Heart right ventricle (tissue), 16 donors: ENCODE results near the gene USP28. TPM values are rescaled to one million over a fixed set of nuclear protein-coding genes. Genes with fewer than 3 reads are reported as not detected.

Experiments
- ATAC-seq, 8 donors: fragments of 200-7000 bp; cut with Tn5 transposase; one replicate each; pipeline ENCODE4 v1.9.1; 2020; ENCODE audit warnings: mild to moderate bottlenecking in 8 of 8, moderate library complexity in 8 of 8, moderate number of reproducible peaks in 1 of 8
- DNase-seq, 2 donors: peaks; one replicate each; pipeline ENCODE4 v3.0.0-alpha.2; 2020
- H3K27ac ChIP-seq, 10 donors: fragments of 200-600 bp; sonication (generic) in 2 of 10; one replicate each; pipeline versions ENCODE4 v1.5.0 to v1.8.0; 2020 to 2022; ENCODE audit warnings: mild to moderate bottlenecking in 3 of 10
- H3K27me3 ChIP-seq, 7 donors: fragments of 200-600 bp; one replicate each; pipeline ENCODE4 v1.8.0; 2021 to 2022; ENCODE audit warnings: mild to moderate bottlenecking in 2 of 7
- H3K36me3 ChIP-seq, 9 donors: fragments of 200-600 bp; sonication (generic) in 1 of 9; one replicate each; pipeline versions ENCODE4 v1.5.0 to v1.8.0; 2020 to 2022; ENCODE audit warnings: mild to moderate bottlenecking in 2 of 9
- H3K4me1 ChIP-seq, 9 donors: fragments of 200-600 bp; sonication (generic) in 1 of 9; one replicate each; pipeline versions ENCODE4 v1.5.0 to v1.8.0; 2020 to 2022; ENCODE audit warnings: mild to moderate bottlenecking in 4 of 9
- H3K4me3 ChIP-seq, 10 donors: fragments of 200-600 bp; sonication (generic) in 2 of 10; one replicate each; pipeline versions ENCODE4 v1.5.0 to v1.8.0; 2020 to 2022; ENCODE audit warnings: mild to moderate bottlenecking in 7 of 10, moderate library complexity in 2 of 10
- H3K9me3 ChIP-seq, 11 donors: fragments of 200-600 bp in 10 of 11; sonication (generic) in 2 of 11; one replicate each; pipeline versions ENCODE4 v1.5.0 to v1.8.0; 2013 to 2022; ENCODE audit warnings: mild to moderate bottlenecking in 2 of 11, control low read depth in 1 of 11, moderate library complexity in 1 of 11
- CTCF ChIP-seq, 9 donors: fragments of 200-600 bp; sonication (generic) in 2 of 9; IDR thresholded peaks; one replicate each; pipeline versions ENCODE4 v1.5.0 to v1.8.0; 2021 to 2022; ENCODE audit warnings: antibody characterized with exemption in 9 of 9, mild to moderate bottlenecking in 5 of 9, moderate library complexity in 1 of 9
- WGBS, 2 donors: extraction: QIAGEN DNeasy Blood & Tissue Kit; methylation state at CpG; one replicate each; pipeline ENCODE4 v1.1.7; 2013; ENCODE audit warnings: inconsistent platforms in 1 of 2; 5-methylcytosine and 5-hydroxymethylcytosine counted together
- intact Hi-C, 10 donors: fragments of 100-400 bp; cut with DNase I; formaldehyde crosslinking; loops; one replicate each; pipeline versions ENCODE4 v1.11.1 to v1.14.2; 2022
- polyA plus RNA-seq, 2 donors: library from polyadenylated mRNA; stranded (reverse); fragments of 200-250 nt; gene quantifications; one replicate each; pipeline ENCODE4 v1.2.3, GENCODE V29; 2013
- total RNA-seq, 10 donors: library from RNA; stranded (reverse); fragmentation: NEBNext Ultra II Directional in 3 of 10; extraction: Animal tissue kit (Norgen Biotek cat#: 25700) in 3 of 10; gene quantifications; one replicate each; pipeline versions ENCODE4 v1.2.1 to v1.2.4, GENCODE V29; 2021 to 2023
- donor health status: Arrhythmogenic right ventricular cardiomyopathy.
- donor health status: ischemic (EF 13 %, LVEDD 7.1; RV severe dilation, severe dysfunction).
- donor health status: healthy with polysubstance abuse.
- donor health status: DM: no; HTN: yes; CAD: no.
- donor health status: DM: no; HTN: no; CAD: no.
- donor health status: ischemic (EF 25% LVEDD 6.9; RV normal size, moderate dysfunction).
- donor health status: ischemic (EF 25% LVEDD 5.7; RV mildly dilated, moderate dysfunction).
- donor health status: healthy.
- donor health status: DM: yes; HTN: yes; CAD: no.
- donor health status: Ischemic cardiomyopathy.
- donor health status: ischemic (EF 35%, LVEDD 5.7; RV mildly dilated, moderate dysfunction).
- donor health status: nonischemic (EF 11% LVEDD 7.7; RV severe dilation, severe dysfunction).
- donor health status: DM: yes; HTN: yes; CAD: no.
- donor health status: PGD.
- donor health status: ischemic (EF 29% LVEDD 5.4; RV normal size, mild dysfunction).
- donor health status: nonischemic (EF 23%, LVEDD 6.1; RV moderate dilation, normal function).

The USP28 gene
- total and polyA plus RNA-seq, 12 donors, result 29.2 to 174 (median 132) TPM

GRCh38 chr11:113808931-113809330 is 66.4 kb downstream of the USP28 start:
- H3K4me1 ChIP-seq, result peaks cover 0 to 6% (median 0%) of the 10 kb centered on the region in 9 donors
- H3K36me3 ChIP-seq, result peaks cover 0 to 100% (median 59%) of the 10 kb centered on the region in 9 donors
- ATAC-seq (no peak), DNase-seq (no peak)
- WGBS, 2 donors, result 43 to 45% methylated on average over 2 of the region's 2 CpGs
- no peak for TF ChIP-seq CTCF (IDR thresholded peaks at IDR 0.05)
- no peaks in the 10 kb centered on the region for H3K9me3 ChIP-seq
- intact Hi-C loops, result loop anchor here in 1 of 10 donors (10.0 kb wide), 1 partner anchor 456 kb away; no protein-coding TSS in a partner anchor
- H3K27ac ChIP-seq, result no peak overlapping the region
- H3K27me3 ChIP-seq, result no peaks in the 10 kb centered on the region
- H3K4me3 ChIP-seq, result no peak overlapping the region

GRCh38 chr11:113806406-113806805 is 69.0 kb downstream of the USP28 start:
- ATAC-seq, result peak in 7 of 8 donors; percentile 25 to 76 (median 56)
- Histone ChIP-seq H3K36me3 (peaks cover 0 to 100% (median 69%) of the 10 kb centered on the region in 9 donors), H3K27me3 (no peaks in the 10 kb centered on the region), H3K4me3 (no peak overlapping the region), H3K27ac (no peak overlapping the region), H3K9me3 (no peaks in the 10 kb centered on the region), H3K4me1 (no peaks in the 10 kb centered on the region)
- TF ChIP-seq CTCF (IDR thresholded peaks at IDR 0.05), result peak in 8 of 9 donors; percentile 16 to 52 (median 38)
- intact Hi-C loops, result loop anchor here in 1 of 10 donors (10.0 kb wide), 1 partner anchor 458 kb away; no protein-coding TSS in a partner anchor
- WGBS, 2 donors, result 88 to 95% methylated on average over 2 of the region's 2 CpGs
- no peak for DNase-seq

GRCh38 chr11:113805640-113806039 is 69.7 kb downstream of the USP28 start:
- Histone ChIP-seq H3K9me3 (no peaks in the 10 kb centered on the region), H3K36me3 (peaks cover 0 to 100% (median 77%) of the 10 kb centered on the region in 9 donors), H3K4me3 (no peak overlapping the region), H3K27me3 (no peaks in the 10 kb centered on the region), H3K4me1 (no peaks in the 10 kb centered on the region), H3K27ac (no peak overlapping the region)
- no peak for ATAC-seq
- intact Hi-C loops, result loop anchor here in 1 of 10 donors (10.0 kb wide), 1 partner anchor 459 kb away; no protein-coding TSS in a partner anchor
- no peak for DNase-seq
- TF ChIP-seq CTCF (IDR thresholded peaks at IDR 0.05), result no peak

GRCh38 chr11:113802621-113803020 is 72.8 kb downstream of the USP28 start:
- Histone ChIP-seq H3K36me3 (peaks cover 0 to 100% (median 65%) of the 10 kb centered on the region in 9 donors), H3K27me3 (no peaks in the 10 kb centered on the region), H3K4me1 (peaks cover 0 to 3% (median 0%) of the 10 kb centered on the region in 9 donors), H3K4me3 (no peak overlapping the region), H3K9me3 (no peaks in the 10 kb centered on the region), H3K27ac (no peak overlapping the region)
- ATAC-seq (no peak), DNase-seq (no peak)
- TF ChIP-seq CTCF (IDR thresholded peaks at IDR 0.05), result no peak
- intact Hi-C loops, result loop anchor here in 1 of 10 donors (10.0 kb wide), 1 partner anchor 462 kb away; no protein-coding TSS in a partner anchor
